Urothelium cell line (cell line): ENCODE measurements around the gene FAM83C.
"Not testable (repeated sequence)": the region's sequence is repeated elsewhere in the genome, so short reads cannot be mapped to it uniquely, and the experiment has no call there.

Experiments
- DNase-seq: peaks from one replicate; pipeline ENCODE4 v3.0.0; 2011; ENCODE audit warnings: low spot score, mixed read lengths
- FAIRE-seq: peaks from 2 replicates; lab custom pipeline; 2011; peaks lifted over from hg19 to GRCh38; lab: Jason Lieb, UNC

The FAM83C gene

GRCh38 chr20:35319192-35319870, 27.1 kb upstream of the FAM83C start:
- DNase-seq: peak; percentile 60
- FAIRE-seq: no peak

DNA sequence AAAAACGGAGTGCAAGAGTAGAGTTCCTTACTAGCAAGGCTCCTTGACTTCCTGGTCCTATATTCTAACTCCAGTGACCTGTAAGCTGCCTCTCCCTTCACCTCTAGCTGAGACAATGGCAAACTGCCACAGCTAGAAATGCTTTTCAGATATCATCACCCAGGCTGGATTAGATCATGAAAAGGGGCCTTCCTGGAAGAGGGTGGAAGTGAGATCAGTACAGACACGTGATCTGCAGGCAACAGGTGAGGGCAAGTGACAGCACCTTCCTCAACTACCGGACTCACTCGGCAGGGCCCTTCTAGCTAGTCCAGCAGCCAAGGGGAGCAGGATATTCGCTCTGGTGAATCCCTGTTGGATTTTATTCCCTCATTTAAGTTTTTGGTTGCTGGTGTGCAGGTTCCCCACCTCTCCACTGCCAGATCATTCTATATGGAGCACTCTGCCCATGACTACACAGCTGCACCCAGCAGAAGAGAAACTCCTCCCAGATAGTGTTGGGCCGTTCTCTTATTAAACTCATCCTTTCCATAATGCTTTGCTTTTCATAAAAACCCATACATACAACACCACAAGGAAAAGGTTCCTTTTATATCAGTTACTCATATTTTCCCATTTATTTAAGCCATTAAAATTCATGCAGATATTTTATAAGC, 26.4 kb upstream of the FAM83C start:
- peak; percentile 96 for FAIRE-seq

DNA sequence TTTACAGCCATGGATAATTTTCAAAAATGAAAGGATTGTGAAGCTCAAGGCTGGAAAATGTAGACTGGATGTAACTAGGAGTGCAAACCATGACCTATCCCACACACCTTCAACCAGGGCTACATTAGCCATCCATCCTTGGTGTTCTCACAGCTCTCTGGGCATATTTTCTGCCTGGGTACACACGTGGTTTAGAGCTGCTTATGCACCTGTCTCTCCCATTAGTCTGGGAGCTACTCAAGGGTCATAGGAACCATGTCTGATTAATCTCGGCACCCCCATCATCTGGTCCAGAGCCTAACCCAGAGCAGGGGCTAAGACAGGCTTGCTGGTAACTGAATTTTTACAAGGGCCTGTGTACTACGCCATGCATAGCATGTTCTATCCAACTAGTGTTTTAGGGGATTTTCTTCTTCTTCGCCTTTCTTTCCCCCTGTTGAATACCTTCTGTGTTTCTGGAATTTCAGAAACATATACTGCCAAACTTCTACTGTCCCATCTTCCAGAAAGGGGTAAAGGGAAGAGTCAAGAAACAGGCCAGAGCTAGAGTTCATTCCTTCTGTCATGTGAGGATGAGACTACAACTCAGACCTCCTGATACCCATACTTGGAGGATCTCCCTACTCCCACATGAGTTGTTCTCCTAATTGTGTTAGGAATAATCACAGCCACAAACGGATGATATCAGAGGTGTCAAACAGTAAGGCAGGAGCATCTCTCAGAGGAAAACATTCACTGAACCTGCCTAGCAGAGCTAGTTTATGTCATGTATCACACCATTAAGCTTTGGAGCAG, 25.4 kb upstream of the FAM83C start:
- DNase-seq (no peak), FAIRE-seq (peak; percentile 17)

More for the DNA sequence above, 26.4 kb upstream of the FAM83C start:
- peak; percentile 86 for DNase-seq

DNA sequence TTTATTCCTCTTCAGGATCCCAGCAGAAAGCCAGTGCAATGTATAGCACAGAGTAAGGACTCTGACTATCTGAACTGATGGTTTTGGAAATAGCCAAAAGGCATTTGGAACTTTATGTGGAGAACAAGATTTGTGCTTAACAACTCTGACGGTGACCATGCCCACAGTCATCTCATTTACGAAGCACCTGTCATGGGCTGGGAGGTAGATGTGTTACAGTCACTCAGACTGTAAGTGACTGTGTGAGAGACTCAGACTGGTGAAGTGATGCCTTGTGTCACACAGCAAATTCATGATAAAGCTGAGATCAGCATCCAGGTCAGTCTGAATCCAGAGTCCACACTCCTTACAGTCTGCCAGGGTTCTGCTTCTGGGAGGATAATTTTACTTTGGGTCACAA, 23.9 kb upstream of the FAM83C start:
- FAIRE-seq (no peak), DNase-seq (no peak)

DNA sequence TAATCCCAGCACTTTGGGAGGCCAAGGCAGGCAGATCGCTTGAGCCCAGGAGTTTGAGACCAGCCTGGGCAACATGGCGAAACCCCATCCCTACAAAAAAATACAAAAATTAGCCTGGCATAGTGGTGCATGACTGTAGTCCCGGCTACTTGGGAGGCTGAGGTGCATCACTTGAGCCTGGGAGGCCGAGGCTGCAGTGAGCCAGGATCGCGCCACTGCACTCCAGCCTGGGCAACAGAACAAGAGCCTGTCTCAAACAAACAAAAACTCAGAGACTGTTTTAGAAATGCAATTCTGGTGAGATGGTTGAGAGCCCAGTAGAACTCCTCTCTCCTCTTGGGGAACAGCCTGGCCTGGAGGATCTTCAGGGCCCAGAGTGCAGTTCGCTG, 23.4 kb upstream of the FAM83C start:
- FAIRE-seq: not testable (repeated sequence)

DNA sequence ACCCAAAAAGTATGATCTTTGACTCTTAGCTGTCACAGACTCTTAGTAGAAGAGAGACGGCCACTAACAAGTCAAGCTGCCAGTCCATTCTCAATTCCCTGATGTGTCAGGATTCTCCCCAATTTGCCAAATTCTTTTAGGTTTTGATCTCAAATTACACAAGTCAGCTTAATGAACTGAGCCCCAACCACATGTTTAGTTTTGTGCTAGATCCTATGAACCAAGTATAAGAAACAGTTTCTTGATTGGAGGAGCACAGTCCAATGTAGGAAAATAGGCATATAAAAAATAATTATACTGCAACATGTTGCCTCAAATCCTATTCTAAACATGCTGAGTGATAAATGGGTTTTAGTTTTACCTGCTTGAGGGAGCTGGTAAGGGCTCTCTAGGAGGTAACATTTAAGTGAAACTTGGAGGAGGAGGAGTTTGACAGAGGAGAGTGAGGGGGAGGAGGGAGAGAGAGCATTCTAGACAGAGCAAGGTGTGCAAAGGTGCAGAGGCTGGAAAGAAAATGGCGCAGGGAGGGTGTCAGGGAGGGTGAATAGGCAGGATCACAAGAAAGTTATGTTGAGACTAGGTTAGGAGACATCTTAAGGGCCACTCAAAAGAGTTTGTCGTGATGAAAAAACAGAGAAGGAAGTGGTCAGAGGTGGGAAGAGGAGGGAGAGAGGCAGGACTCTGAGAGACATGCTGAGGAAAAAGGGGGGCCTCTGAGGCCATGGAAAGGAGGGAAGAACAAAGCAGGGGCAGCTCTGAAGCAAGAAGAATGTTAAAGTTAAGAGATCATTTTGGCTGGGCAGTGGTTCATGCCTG, 22.8 kb upstream of the FAM83C start:
- no peak for DNase-seq
- FAIRE-seq: no peak

More for the DNA sequence above, 23.4 kb upstream of the FAM83C start:
- not testable (repeated sequence) for DNase-seq

DNA sequence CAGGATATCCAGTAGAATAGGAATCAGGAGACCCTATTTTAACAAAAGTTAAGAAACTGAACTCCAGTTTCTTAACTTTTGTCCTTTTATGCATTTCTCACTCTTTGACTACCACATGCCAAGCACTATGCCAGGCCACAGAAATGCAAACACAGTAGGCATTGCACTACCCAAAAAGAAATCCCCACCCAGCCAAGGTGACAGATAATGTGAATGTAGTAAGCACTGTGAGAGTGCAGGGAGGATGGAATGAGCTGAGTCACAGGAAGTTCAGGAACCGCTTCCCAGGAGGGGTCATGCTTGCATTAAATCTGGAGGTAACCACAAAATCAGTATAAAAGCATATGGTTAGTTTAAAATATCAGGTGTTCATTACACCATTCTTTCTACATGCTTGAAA, 20.1 kb upstream of the FAM83C start:
- DNase-seq (peak; percentile 78), FAIRE-seq (peak; percentile 81)

- DNase-seq (no peak), FAIRE-seq (no peak)
Observed at GRCh38 chr20:35311822-35312221, 19.6 kb upstream of the FAM83C start.

DNA sequence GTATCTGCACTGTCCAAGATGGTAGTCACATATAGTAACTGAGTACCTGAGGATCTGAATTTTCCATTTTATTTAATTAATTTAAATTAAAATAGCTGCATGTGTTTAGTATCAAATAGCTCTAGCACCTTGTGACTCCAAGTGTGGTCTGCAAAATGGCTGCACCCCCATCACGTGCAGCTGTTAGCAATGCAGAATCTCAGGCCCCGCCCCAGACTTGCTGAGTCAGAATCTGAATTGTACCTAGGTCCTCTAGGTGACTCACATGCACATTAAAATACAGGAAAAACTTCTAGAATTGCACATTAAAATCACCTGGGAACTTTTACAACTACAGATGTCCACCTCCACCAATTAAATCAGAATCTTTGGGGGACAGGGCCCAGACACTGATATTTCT, 19.2 kb upstream of the FAM83C start:
- no peak for DNase-seq
- no peak for FAIRE-seq

DNA sequence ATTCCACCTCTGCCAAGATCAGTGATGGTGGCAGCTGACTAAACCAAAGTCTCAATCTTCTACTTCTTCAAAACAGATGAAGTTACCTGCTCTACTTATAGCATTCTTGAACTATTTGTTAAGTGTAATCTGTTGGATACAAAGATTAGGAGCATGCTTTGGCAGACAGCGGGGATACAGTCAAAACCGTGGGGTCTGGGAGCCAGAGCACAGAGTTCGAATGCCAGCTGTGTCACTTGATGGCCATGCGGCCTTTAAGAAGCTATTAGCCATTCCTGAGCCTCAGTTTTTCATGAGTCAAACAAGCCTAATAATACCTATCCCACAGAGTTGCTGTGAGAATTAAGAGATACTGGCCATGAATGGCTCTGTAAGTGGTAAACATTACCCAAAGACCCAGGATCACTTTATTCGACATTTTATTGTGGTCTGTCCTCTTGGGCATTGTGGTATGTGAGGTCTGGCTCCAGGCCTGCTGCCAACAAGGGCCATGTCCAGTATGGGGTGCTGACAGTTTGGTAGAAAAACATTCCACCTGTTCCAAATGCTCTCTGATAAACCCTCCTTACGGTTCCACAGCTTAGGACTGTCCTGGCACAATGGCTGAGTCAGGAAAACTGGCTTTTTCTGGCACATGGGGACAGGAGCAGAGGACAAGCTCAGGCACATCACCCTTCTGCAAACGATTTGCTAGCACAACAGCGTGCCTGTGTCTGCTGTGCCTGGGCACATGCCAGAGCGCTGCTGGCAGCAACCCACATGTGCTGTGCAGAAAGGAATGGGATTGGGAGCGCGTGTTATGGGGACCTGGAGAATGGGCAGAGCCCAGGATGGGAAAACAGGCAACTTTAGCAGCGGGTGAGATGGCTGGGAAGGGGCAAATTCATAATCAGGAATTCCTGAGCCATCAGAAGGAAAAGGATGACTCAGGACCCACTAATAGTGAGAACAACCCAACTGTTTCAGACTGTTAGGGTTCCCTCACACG, 15.7 kb upstream of the FAM83C start:
- DNase-seq (peak; percentile 78), FAIRE-seq (peak; percentile 77)

GRCh38 chr20:35306931-35307517, 14.8 kb upstream of the FAM83C start:
- DNase-seq: peak; percentile 51
- FAIRE-seq: peak; percentile 20

DNA sequence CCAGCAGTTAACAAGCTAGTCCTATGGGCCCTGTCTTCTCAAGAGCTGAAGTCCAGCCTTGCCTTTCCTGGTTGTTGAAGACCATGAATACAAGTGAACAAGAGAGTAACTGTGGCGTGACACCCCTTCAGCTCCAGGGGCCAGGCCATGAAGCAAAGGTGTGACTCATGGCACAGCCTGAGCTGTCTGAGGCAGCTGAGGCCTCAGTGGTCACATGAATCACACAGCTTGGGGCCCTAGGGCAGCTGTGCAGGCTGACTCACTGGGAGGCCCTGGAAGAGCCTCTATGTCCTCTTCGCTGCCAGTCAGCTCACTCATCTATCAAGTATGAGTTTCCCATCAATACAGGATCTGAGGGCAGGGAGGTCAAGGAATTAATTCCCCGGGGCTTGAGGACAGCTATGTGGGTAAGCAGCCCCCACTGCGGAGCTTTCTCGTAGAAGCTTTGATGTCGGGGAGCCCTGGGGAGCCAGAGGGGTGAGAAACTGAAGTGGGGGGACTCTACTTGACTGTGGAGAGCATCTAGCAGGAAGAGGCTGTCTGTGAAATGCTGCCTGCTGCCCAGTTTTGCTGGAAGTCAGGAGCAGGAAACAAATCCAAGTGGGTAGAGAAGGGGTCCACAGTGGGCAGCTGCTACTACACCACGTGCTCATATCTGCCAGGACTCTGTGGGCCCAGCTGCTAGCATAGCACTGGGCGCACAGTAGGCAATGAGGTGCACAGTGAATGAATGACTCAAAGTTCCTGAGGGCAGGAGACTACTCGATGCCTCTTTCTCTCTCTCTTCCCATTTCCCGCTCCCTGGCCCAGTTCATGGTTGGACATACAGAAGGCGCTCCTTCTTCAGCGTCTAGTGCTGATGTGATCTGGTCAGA, 13.7 kb upstream of the FAM83C start:
- FAIRE-seq: peak; percentile 37
- peak; percentile 98 for DNase-seq

DNA sequence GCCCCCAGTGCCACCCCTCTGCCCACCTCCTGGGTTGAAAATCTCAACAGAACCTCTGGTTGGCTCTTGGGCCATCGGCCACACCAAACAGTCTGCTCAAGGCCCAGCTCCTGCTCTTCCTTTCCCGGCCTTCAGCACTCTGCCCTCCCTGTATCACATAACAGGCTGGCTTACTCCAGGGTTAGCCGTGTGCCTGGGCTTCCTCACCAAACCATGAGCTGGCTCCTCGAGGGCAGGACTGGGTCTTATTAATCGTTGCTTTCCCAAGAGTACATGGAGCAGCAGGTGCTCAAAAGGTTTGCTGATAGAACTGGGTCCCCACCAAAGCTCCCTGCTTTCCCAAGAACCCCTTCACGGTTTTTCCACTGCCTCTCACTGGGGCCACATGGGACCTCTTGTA, 12.7 kb upstream of the FAM83C start:
- FAIRE-seq: no peak
- no peak for DNase-seq

- FAIRE-seq: no peak
Observed at GRCh38 chr20:35303735-35304491, 11.7 kb upstream of the FAM83C start.

DNA sequence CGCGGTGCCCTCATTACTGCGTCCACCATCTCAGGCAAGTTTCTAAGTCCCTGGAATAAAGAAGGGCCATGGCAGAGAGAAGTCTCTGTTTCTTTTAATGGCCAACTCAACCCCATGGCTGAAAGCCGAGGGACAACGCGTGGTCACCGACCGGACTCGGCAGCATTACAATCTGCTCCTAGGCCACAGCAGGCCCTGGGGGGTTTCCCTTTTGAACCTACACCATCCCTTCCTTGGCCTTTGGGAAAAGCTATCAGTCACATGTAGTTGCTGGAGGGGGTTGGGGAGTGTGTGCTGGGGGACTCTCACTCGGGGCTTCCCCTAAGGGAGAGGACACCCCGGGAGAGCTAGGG, 11.1 kb upstream of the FAM83C start:
- FAIRE-seq (no peak), DNase-seq (no peak)

More at GRCh38 chr20:35303735-35304491, 11.7 kb upstream of the FAM83C start:
- DNase-seq: peak; percentile 84

DNA sequence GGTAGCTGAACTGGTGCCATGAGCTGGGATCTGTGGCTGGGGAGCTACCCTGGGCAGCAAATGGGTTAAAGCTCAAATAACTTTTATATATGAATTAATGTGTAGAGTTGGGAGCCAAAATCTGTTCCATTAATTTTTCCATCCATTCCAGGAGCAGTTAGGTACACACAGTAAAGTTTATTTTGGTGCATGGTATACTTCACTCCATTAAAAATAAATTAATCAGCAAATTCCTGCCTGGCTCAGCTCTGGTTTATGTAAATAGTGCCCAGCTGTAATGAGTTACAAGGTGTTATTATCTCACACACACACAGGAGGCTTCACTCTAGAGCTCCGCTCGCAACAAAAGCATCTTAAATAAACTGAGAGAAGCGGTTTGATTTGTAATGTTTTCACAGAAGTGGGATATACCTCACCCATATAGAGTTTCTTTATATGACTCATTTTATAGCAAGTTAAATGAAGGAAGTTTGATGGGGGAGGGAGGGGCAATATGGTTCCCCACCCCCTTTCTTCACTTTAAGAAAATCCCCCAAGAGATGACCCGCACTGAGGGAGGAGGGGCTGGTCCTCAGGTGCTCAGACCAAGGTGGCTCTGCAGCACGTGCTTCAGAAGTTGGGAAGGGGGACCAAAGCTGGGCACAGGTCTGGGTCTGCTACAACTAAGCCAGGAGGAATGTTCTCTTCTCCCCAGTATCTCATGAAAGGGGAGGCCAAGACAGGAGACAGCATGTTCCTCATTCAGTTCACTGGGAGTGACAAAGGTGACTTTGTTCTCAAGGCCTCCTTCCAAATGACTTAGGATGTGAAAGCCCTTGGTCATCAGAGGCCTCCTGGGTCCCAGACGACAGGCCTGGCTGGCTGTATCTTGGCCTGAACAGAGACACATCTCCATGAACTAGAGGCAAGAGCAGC, 10.5 kb upstream of the FAM83C start:
- DNase-seq (no peak), FAIRE-seq (no peak)

GRCh38 chr20:35301426-35301825, 9.2 kb upstream of the FAM83C start:
- no peak for FAIRE-seq
- no peak for DNase-seq
